SH-SY5Y (cell line): ENCODE measurements around the gene HSF4.

Experiments
- GATA2 ChIP-seq: IDR thresholded peaks from 2 replicates; pipeline ENCODE4 v1.6.1; 2011; ENCODE audit warnings: mild to moderate bottlenecking, low read depth, low read length
- GATA3 ChIP-seq: IDR thresholded peaks from 2 replicates; pipeline ENCODE4 v1.6.1; 2011; ENCODE audit warnings: low read depth, mild to moderate bottlenecking, low read length, moderate library complexity

- TF ChIP-seq GATA3, result no peak
- TF ChIP-seq GATA2, result no peak
Observed at GRCh38 chr16:67158637-67159600, 5.6 kb upstream of the HSF4 start.
